Measurements from ENCODE around the gene MYO5B. TPM values are rescaled to one million over a fixed set of nuclear protein-coding genes. Genes with fewer than 3 reads are reported as not detected.

MYO5B gene
- total and polyA plus RNA-seq, 9 of the 15 experiments (the other 6 are each of a cell fraction or from before 2014, with no cell fraction given): 0.07 to 0.42 (median 0.28) TPM

DNA sequence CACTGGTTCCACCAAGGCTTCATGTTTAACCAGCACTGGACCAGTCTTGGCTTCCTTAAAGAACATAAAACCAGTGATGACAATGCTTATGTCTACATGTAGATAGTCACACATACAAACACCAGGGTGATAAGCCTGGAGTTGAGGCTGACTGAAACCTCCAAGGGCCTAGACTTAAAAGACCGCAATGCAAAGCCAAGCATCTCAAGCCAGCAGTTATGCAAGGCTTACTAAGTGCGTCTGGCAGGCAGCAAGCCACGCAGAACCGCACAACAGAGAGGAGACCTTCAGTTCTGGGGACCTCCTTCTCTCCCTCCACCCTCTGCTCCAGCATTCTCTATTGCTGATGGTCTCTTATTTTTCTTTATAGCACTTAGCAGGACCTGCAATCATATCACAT is 318.4 kb downstream of the MYO5B start:
- no peaks in the 10 kb centered on the region for H3K36me3 ChIP-seq (ENCODE audit: control insufficient read depth, insufficient read depth, low read length)
- H3K79me2 ChIP-seq (ENCODE audit: control insufficient read depth, insufficient read depth, low read length): no peaks in the 10 kb centered on the region
- H3K9ac ChIP-seq (ENCODE audit: insufficient read depth in 1 of 2, low read depth in 2 of 2, low read length in 2 of 2): no peak overlapping the region
- no peak overlapping the region for H3K4me2 ChIP-seq (ENCODE audit: insufficient read depth, low read length)
- ATAC-seq (no peak), FAIRE-seq (no peak), DNase-seq (ENCODE audit: extremely low read depth in 1 of 4, low spot score in 3 of 4) (no peak)
- ChIA-PET POLR2A (no interaction called here), CTCF (ENCODE audit: low intra/inter-chr PET ratio) (no interaction called here)
- in situ Hi-C loops (cut with MboI): no loop called here
- H3K9me3 ChIP-seq (replicated peaks; ENCODE audit: control insufficient read depth, insufficient read depth, low read depth, low read length): no peaks in the 10 kb centered on the region
- peaks cover 0 to 6% of the 10 kb centered on the region in 2 experiments; a peak in 3 of 5 replicates for H3K4me1 ChIP-seq (replicated peaks in 1 of 2; ENCODE audit: control insufficient read depth in 2 of 2, insufficient read depth in 2 of 2, low read length in 2 of 2)
- no peak overlapping the region for H3K4me3 ChIP-seq
- H3K9me1 ChIP-seq (ENCODE audit: control insufficient read depth, insufficient read depth, low read length): no peaks in the 10 kb centered on the region
- no peaks in the 10 kb centered on the region for H4K20me1 ChIP-seq (replicated peaks; ENCODE audit: control insufficient read depth, insufficient read depth, low read length)
- no TSS peak for BruUV-seq (replicated peaks)
- intact Hi-C loops (cut with micrococcal nuclease): no loop called here
- H3K27me3 ChIP-seq (ENCODE audit: control insufficient read depth in 2 of 2, insufficient read depth in 2 of 2, low read length in 2 of 2): peaks cover 0 to 6% of the 10 kb centered on the region in 2 experiments; a peak in 2 of 5 replicates
- TF ChIP-seq ZBTB7A (IDR thresholded peaks at IDR 0.05; ENCODE audit: borderline replicate concordance, control insufficient read depth, low read depth, low read length) (no peak), CCAR2 (IDR thresholded peaks at IDR 0.05; ENCODE audit: low read depth, low read length) (no peak), ZNF561 (CRISPR knock-in tag; conservative IDR thresholded peaks at IDR 0.05) (no peak), SAP30 (IDR thresholded peaks at IDR 0.05; ENCODE audit: borderline replicate concordance, insufficient read depth, low read depth, low read length, poor library complexity, severe bottlenecking) (no peak)
- TF ChIP-seq, protein P1, sequence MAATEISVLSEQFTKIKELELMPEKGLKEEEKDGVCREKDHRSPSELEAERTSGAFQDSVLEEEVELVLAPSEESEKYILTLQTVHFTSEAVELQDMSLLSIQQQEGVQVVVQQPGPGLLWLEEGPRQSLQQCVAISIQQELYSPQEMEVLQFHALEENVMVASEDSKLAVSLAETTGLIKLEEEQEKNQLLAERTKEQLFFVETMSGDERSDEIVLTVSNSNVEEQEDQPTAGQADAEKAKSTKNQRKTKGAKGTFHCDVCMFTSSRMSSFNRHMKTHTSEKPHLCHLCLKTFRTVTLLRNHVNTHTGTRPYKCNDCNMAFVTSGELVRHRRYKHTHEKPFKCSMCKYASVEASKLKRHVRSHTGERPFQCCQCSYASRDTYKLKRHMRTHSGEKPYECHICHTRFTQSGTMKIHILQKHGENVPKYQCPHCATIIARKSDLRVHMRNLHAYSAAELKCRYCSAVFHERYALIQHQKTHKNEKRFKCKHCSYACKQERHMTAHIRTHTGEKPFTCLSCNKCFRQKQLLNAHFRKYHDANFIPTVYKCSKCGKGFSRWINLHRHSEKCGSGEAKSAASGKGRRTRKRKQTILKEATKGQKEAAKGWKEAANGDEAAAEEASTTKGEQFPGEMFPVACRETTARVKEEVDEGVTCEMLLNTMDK (IDR thresholded peaks at IDR 0.05; ENCODE audit: borderline replicate concordance, insufficient read depth, low read depth, low read length, poor library complexity, severe bottlenecking): no peak
- H2AFZ ChIP-seq (ENCODE audit: low read depth, low read length): no peak overlapping the region
- WGBS (ENCODE audit: insufficient coverage, low coverage, missing lambda C conversion rate): 0% methylated on average over 4 of the region's 4 CpGs
- no peak overlapping the region for H3K27ac ChIP-seq (ENCODE audit: extremely low read depth, low read depth, low read length)
